Stimulated activated naive CD4-positive, alpha-beta T cell treated with Interleukin-2 at 50 U/mL for 16 hours (primary cell): Measurements from ENCODE around the gene SORCS2.

Experiments used
- DNase-seq: peaks from one replicate; lab custom pipeline; 2025; lab: John Stamatoyannopoulos, UW

Gene SORCS2

GRCh38 chr4:7620814-7621176 is 428.5 kb downstream of the SORCS2 start:
- DNase-seq: no peak

GRCh38 chr4:7621252-7622035 is 429.1 kb downstream of the SORCS2 start:
- DNase-seq: no peak

- DNase-seq: no peak
These were observed 430.0 kb downstream of the SORCS2 start for GRCh38 chr4:7622371-7622770.

GRCh38 chr4:7623468-7623867 is 431.1 kb downstream of the SORCS2 start:
- no peak for DNase-seq

GRCh38 chr4:7624396-7624980 is 432.1 kb downstream of the SORCS2 start:
- DNase-seq: no peak

- no peak for DNase-seq
These were observed 432.7 kb downstream of the SORCS2 start for GRCh38 chr4:7625071-7625470.

GRCh38 chr4:7626531-7626930 is 434.2 kb downstream of the SORCS2 start:
- DNase-seq: no peak

- DNase-seq: no peak
These were observed 435.2 kb downstream of the SORCS2 start for GRCh38 chr4:7627251-7628250.

GRCh38 chr4:7628432-7628831 is 436.1 kb downstream of the SORCS2 start:
- DNase-seq: no peak

- DNase-seq: no peak
These were observed 437.3 kb downstream of the SORCS2 start for GRCh38 chr4:7629501-7630254.

GRCh38 chr4:7630568-7631287 is 438.4 kb downstream of the SORCS2 start:
- no peak for DNase-seq

- no peak for DNase-seq
These were observed 439.1 kb downstream of the SORCS2 start for GRCh38 chr4:7631288-7632014.

- DNase-seq: no peak
These were observed 440.0 kb downstream of the SORCS2 start for GRCh38 chr4:7632341-7632740.

GRCh38 chr4:7632971-7633370 is 440.6 kb downstream of the SORCS2 start:
- DNase-seq: no peak

GRCh38 chr4:7634661-7635251 is 442.4 kb downstream of the SORCS2 start:
- DNase-seq: no peak

GRCh38 chr4:7635445-7636239 is 443.3 kb downstream of the SORCS2 start:
- DNase-seq: no peak

- no peak for DNase-seq
These were observed 443.8 kb downstream of the SORCS2 start for GRCh38 chr4:7636240-7636508.

- no peak for DNase-seq
These were observed 444.8 kb downstream of the SORCS2 start for GRCh38 chr4:7637139-7637538.

GRCh38 chr4:7637971-7638370 is 445.6 kb downstream of the SORCS2 start:
- DNase-seq: no peak

- no peak for DNase-seq
These were observed 446.2 kb downstream of the SORCS2 start for GRCh38 chr4:7638489-7638888.
